ENCODE data around the gene TRIP4.
A peak's percentile ranks its signal among the peaks of the same experiment; 100 is the strongest.
"Not testable (repeated sequence)": the region's sequence is repeated elsewhere in the genome, so short reads cannot be mapped to it uniquely, and the experiment has no call there.

TRIP4 gene

DNA sequence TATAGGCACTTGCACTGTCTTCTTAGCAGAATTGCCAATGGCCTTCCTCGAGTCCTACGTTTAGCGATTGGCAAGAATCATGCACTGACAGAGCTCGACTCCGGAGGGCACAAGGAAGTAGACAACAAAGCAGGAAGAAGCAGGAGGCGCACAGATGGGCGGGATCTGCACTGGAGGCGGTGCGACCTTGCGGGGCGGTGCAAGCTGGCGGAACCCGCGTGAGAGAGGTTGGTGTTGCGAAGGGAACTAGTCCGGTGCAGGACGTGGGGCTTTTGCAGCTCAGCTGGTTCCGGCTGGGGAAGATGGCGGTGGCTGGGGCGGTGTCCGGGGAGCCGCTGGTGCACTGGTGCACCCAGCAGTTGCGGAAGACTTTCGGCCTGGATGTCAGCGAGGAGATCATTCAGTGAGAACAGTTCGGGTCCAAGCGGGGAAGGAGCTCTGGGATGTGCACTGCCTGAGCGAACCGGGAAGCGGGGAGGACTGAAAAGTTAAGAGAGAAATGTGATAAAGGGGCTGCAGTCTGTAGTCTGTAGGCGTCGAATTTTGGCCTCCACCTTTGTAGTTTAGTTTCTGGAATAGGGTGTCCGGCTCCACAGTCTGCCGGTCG lies at the start of gene TRIP4:
Gene TRIP4 (plus strand): TSS at position 275 of the 607 bp plus-strand sequence. CDS start 28 bp downstream, at position 303.
- peak; percentile 99 for DNase-seq (ENCODE audit: low read depth)
- peak within 1 kb of the TSS; percentile 98 for H3K4me3 ChIP-seq (ENCODE audit: low read length)
- TF ChIP-seq CTCF (IDR thresholded peaks at IDR 0.05; ENCODE audit: insufficient read depth, low read depth, low read length, missing control alignments), result peak; percentile 13

DNA sequence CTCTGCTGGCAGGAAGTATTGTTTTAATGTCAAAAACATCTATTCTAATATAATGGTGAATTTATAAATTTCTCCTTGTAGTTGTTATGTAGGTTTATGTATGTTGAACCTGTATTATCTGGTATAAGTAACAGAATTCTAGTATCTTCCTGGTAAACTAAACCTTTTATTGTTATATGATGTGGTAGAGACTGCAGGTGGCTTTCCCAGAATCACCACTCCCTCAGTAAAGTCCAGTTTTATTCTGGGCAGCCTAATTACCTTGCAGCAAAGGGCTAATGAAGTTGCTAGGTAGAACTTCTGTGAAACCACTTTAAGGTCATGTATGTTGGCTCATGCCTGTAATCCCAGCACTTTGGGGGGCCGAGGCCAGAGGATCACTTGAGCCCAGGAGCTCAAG lies 47.3 kb upstream of the TRIP4 start:
- no peak for TF ChIP-seq CTCF (IDR thresholded peaks at IDR 0.05; ENCODE audit: insufficient read depth, low read depth, low read length, missing control alignments)
- H3K4me3 ChIP-seq (ENCODE audit: low read length), result no peak overlapping the region
- DNase-seq (ENCODE audit: low read depth), result no peak

GRCh38 chr15:64341961-64342360 lies 45.7 kb upstream of the TRIP4 start:
- no peak overlapping the region for H3K4me3 ChIP-seq (ENCODE audit: low read length)
- no peak for TF ChIP-seq CTCF (IDR thresholded peaks at IDR 0.05; ENCODE audit: insufficient read depth, low read depth, low read length, missing control alignments)
- no peak for DNase-seq (ENCODE audit: low read depth)

DNA sequence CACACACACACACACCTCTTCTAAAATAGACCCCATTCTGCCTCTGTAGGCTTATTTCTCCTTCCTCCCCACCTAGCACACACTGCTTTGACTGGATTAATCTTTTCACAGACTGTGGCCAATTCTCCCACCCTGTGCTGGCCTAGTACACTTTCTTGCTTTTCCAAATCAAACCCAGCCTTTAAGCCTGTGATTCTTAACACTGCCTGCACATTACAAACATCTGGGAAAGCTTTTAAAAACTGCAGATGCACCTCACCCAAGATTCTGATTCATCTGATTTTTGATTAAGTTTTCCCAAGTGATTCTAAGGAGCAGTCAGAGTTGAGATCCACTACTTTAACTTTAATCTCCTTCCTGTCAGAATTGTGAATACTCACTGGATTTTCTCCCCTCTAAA lies 44.4 kb upstream of the TRIP4 start:
- DNase-seq (ENCODE audit: low read depth), result no peak
- no peak for TF ChIP-seq CTCF (IDR thresholded peaks at IDR 0.05; ENCODE audit: insufficient read depth, low read depth, low read length, missing control alignments)
- no peak overlapping the region for H3K4me3 ChIP-seq (ENCODE audit: low read length)

GRCh38 chr15:64343841-64344240 lies 43.8 kb upstream of the TRIP4 start:
- DNase-seq (ENCODE audit: low read depth), result no peak
- H3K4me3 ChIP-seq (ENCODE audit: low read length), result no peak overlapping the region
- TF ChIP-seq CTCF (IDR thresholded peaks at IDR 0.05; ENCODE audit: insufficient read depth, low read depth, low read length, missing control alignments), result no peak

- peak; percentile 52 for DNase-seq (ENCODE audit: low read depth)
- TF ChIP-seq CTCF (IDR thresholded peaks at IDR 0.05; ENCODE audit: insufficient read depth, low read depth, low read length, missing control alignments), result no peak
- no peak overlapping the region for H3K4me3 ChIP-seq (ENCODE audit: low read length)
Measured at GRCh38 chr15:64344651-64345294, 42.9 kb upstream of the TRIP4 start.

- not testable (repeated sequence) for H3K4me3 ChIP-seq (ENCODE audit: low read length); DNase-seq (ENCODE audit: low read depth)
Measured at GRCh38 chr15:64346242-64346641, 41.4 kb upstream of the TRIP4 start.

Data from epithelial cell of esophagus (primary cell).